IPS-20b (cell line): ENCODE measurements around the gene RSRC1.
"Not testable (repeated sequence)": the region's sequence is repeated elsewhere in the genome, so short reads cannot be mapped to it uniquely, and the experiment has no call there.

ENCODE experiments used
- H3K27ac ChIP-seq: one replicate; pipeline ENCODE4 v1.5.1; 2013; ENCODE audit warnings: low read length
- H3K27me3 ChIP-seq: 2 replicates; pipeline ENCODE4 v1.6.1; 2013; ENCODE audit warnings: mild to moderate bottlenecking, low read length, inconsistent platforms; ENCODE audit not compliant: insufficient read depth
- H3K36me3 ChIP-seq: 2 replicates; pipeline ENCODE4 v1.6.1; 2013; ENCODE audit warnings: low read depth, mild to moderate bottlenecking, inconsistent platforms, low read length, moderate library complexity; ENCODE audit not compliant: insufficient read depth
- H3K4me1 ChIP-seq: 2 replicates; pipeline ENCODE4 v1.6.1; 2013; ENCODE audit warnings: mild to moderate bottlenecking, control low read depth, inconsistent platforms, low read length, moderate library complexity; ENCODE audit not compliant: insufficient read depth
- H3K4me3 ChIP-seq: 2 replicates; pipeline ENCODE4 v1.5.1; 2013; ENCODE audit warnings: mild to moderate bottlenecking, low read length, inconsistent platforms
- H3K9ac ChIP-seq: 2 replicates; pipeline ENCODE4 v1.6.1; 2013; ENCODE audit warnings: low read depth, mild to moderate bottlenecking, inconsistent platforms, low read length, moderate library complexity
- H3K9me3 ChIP-seq: 2 replicates; pipeline ENCODE4 v1.6.1; 2013; ENCODE audit warnings: mild to moderate bottlenecking, low read depth, low read length, inconsistent platforms; ENCODE audit not compliant: insufficient read depth

The RSRC1 gene

DNA sequence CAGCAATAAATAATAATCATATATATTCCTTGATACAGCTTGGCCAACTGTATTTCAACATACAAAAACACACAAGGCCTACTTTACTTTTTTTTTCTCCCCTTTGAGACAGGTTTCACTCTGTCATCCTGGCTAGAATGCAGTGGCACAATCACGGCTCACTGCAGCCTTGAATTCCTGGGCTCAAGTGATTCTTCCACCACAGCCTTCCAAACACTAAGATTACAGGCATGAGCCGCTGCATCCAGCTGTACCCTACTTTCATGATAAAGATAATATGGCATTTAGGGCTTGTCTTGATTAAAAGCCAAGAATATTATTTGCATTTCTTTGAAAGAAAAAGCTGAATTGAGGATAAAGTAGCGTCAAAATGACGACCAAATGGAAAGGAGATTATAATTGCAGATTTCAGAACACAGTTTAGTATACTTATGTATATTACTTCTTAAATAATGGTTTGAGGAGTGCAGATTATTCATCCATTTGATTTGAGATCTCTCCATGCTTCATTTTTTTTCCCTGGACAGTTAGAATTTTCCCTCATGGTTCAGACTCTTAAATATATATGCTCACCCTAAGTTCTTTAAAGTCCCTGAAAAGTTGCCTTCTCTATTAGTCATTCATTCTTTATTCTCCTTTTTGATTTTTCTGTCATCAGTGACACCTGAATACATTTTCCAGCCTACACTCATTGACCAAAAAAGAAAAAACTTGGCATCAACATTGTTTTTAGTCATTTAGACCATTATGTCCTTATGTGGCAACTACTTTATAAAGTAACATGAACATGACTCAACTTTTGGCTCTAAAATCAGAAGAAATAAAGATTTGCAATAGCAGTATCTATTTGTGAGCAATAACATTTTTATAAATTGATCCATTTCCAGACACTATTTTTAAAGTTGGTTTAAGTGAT lies 412.6 kb downstream of the RSRC1 start:
- Histone ChIP-seq H3K27ac (no peak overlapping the region), H3K27me3 (no peaks in the 10 kb centered on the region), H3K36me3 (no peaks in the 10 kb centered on the region), H3K4me3 (no peak overlapping the region), H3K9me3 (peaks cover 2% of the 10 kb centered on the region; the same call in 1 of the 2 replicates), H3K9ac (no peak overlapping the region), H3K4me1 (no peaks in the 10 kb centered on the region)

DNA sequence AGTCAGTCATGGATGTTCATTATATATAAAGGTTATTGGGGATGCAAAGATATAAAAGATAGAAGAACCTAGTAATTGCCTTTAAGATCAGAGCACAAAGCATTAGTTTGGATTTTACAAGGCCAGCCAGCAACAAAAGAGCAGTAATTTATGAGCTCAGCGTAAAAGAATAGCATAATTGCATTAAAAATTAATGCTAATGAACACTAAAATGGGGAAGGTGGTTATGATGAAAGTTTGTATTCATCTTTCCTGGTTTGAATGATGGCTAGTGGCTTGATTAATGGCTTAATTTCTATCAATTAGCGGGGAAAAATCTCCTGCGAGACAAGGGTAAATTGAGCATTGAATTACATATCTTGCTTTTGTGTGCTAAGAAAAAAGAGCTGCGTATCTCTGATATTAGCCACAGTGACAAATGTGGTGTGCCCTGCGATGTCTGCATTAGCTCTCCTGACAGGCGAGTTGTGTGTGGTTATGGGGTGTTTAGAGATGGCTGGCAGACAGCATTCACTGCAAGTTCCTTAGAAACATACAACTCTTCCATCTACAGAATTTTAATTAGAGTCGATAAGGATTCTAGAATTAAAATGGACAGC lies 418.3 kb downstream of the RSRC1 start:
- H3K27me3 ChIP-seq = no peaks in the 10 kb centered on the region
- no peaks in the 10 kb centered on the region for H3K36me3 ChIP-seq
- H3K4me1 ChIP-seq = no peaks in the 10 kb centered on the region
- no peaks in the 10 kb centered on the region for H3K9me3 ChIP-seq
- H3K27ac ChIP-seq = no peak overlapping the region
- no peak overlapping the region for H3K4me3 ChIP-seq
- H3K9ac ChIP-seq = no peak overlapping the region

DNA sequence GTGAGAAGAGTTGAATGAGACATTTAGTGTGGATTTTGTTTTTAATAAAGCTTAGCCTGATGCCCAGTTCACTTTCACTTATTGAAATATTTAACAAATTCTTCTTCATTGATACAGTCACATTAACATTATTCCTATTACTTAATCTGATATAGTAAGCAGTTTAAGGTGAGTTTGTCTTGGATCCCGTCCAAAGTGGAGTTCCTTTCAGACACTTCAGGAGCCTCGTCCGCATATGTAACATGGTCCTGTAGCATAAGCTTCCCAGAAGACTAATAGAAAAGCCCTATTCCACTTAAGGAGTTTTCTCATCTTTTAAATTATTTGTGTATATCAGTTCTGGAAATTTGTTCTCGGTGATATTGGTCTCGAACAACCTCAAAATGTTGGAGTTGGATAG lies 421.4 kb downstream of the RSRC1 start:
- no peaks in the 10 kb centered on the region for H3K9me3 ChIP-seq
- H3K4me1 ChIP-seq = no peaks in the 10 kb centered on the region
- H3K27ac ChIP-seq = no peak overlapping the region
- H3K4me3 ChIP-seq = no peak overlapping the region
- no peaks in the 10 kb centered on the region for H3K36me3 ChIP-seq
- H3K27me3 ChIP-seq = no peaks in the 10 kb centered on the region
- H3K9ac ChIP-seq = no peak overlapping the region

DNA sequence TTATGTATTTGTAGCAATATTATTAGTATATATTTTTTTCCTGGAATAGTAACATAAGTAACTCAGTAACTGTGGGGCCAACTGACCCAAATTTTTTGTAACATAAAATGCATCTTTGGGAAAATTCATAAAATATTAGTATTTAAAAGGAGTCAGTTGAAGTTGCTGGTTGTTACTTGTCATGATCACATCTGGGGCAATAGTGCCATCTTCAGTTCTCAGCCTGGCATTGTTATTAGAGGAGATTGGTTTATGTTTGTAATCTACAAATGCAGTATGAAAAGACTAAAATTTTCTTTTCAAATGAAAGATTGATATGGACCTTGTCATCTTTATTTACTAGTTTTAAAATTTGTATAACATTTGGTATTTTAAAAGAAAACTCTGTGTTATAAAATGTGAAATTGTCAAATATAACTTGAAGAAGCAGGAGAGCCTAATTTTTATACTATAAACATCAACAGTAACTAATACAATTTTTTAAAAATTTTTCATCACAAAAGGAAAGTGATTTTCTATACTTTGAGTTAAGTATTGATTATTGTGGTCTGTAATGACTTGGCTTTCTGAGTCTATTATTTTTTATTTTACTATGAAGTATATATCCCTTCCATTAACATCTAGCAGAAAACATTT lies 422.3 kb downstream of the RSRC1 start:
- Histone ChIP-seq H3K9ac (no peak overlapping the region), H3K4me1 (no peaks in the 10 kb centered on the region), H3K36me3 (no peaks in the 10 kb centered on the region), H3K4me3 (no peak overlapping the region), H3K27ac (no peak overlapping the region), H3K27me3 (no peaks in the 10 kb centered on the region), H3K9me3 (no peaks in the 10 kb centered on the region)

DNA sequence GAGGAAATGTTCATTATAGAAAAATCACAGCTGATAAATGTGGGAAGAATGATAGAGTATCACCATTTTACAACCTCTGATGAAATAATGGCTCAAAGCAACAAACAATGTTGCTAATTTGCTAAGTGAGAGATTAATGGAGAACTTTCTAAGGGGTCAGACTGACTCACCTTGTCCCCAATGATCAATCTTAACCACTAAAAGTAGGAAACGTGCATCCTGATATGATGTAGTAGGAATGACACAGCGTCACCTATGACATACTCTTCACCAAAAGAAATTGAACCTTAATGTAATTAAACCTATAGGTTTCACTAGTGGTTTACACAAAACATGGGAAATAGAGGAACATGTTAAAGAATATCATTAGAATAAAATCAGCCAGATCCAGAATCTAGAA lies 426.0 kb downstream of the RSRC1 start:
- no peak overlapping the region for H3K4me3 ChIP-seq
- no peaks in the 10 kb centered on the region for H3K36me3 ChIP-seq
- H3K4me1 ChIP-seq = no peaks in the 10 kb centered on the region
- no peak overlapping the region for H3K27ac ChIP-seq
- no peaks in the 10 kb centered on the region for H3K27me3 ChIP-seq
- H3K9me3 ChIP-seq = no peaks in the 10 kb centered on the region
- no peak overlapping the region for H3K9ac ChIP-seq

DNA sequence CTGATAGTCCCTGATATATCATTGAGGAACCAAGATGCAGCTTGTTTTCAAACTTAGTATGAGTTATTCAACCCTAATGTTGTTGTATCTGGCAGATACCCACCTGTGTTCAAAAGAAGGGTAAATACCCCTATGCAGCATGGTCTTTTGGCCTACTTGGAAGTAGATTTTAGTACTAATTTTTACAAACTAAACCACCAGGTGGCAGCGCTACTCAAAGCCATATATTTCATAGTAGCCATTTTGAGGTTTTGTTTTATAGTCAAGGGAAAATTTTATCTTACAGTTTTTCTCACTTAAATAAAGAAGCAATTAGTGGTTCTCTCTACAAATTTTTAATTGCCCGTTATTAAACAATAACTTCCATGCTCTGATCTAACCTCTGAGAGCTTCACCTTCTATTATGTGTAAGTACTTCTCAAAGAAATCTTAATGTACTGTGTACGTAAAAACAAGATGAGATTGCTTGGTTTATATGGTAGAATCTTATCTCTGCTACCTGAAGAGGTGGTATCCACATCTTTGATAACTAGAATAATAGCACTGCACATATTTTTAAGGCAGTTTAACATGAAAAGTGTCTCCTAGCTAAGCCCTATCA lies 429.6 kb downstream of the RSRC1 start:
- H3K4me3 ChIP-seq = no peak overlapping the region
- no peaks in the 10 kb centered on the region for H3K9me3 ChIP-seq
- H3K36me3 ChIP-seq = no peaks in the 10 kb centered on the region
- H3K4me1 ChIP-seq = no peaks in the 10 kb centered on the region
- no peaks in the 10 kb centered on the region for H3K27me3 ChIP-seq
- H3K9ac ChIP-seq = no peak overlapping the region
- H3K27ac ChIP-seq = no peak overlapping the region

DNA sequence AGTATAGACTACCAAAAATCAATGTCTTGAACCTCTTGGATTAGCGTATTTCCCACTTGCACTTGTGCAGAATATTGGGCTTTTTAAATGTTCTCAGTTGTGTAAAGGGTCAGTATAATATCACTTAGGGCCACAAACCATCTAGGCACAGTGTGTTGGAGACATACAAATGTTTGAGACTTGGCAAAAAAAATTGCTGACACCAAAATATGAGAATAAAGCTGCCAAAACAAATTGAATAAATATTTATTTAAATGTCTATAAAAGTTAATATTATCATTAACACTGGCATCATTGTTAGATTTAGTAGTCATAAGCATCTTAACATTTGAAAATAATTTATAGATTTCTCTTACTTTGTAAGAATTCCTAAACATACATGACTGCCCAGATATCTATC lies 430.2 kb downstream of the RSRC1 start:
- Histone ChIP-seq H3K36me3 (no peaks in the 10 kb centered on the region), H3K27ac (no peak overlapping the region), H3K4me1 (no peaks in the 10 kb centered on the region), H3K9me3 (no peaks in the 10 kb centered on the region), H3K27me3 (no peaks in the 10 kb centered on the region), H3K4me3 (no peak overlapping the region), H3K9ac (no peak overlapping the region)

DNA sequence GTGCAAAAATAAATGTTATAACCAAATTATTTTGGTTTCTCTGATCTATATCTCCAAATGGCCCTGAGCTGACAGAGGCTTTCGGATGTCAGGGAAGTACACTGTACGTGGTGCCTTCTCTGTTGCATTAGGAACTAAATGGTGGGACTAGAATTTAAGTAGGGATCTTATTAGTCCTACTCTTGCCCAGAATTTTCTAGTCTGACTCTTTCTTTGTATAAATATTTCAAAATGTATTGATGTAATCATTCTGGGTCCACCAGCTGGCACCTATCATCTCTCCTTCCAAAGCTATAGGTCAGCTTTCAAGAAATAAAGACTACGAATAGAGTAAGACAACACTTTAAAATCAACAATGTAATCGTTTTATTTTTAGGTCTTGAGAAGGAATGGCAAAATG lies 438.8 kb downstream of the RSRC1 start:
- Histone ChIP-seq H3K4me1 (no peaks in the 10 kb centered on the region), H3K27me3 (no peaks in the 10 kb centered on the region), H3K4me3 (no peak overlapping the region), H3K9ac (no peak overlapping the region), H3K9me3 (no peaks in the 10 kb centered on the region), H3K36me3 (no peaks in the 10 kb centered on the region), H3K27ac (no peak overlapping the region)

DNA sequence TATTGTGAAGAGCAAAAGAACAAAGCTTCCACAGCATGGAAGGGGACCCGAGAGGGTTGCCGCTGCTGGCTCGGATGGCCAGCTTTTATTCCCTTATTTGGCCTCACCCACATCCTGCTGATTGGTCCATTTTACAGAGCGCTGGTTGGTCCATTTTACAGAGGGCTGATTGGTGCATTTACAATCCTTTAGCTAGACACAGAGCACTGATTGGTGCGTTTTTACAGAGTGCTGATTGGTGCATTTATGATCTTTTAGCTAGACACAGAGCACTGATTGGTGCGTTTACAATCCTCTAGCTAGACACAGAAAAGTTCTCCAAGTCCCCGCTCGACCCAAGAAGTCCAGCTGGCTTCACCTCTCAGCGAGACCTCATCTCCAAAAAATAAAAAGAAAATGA lies 440.0 kb downstream of the RSRC1 start:
- H3K27ac ChIP-seq, H3K4me3 ChIP-seq, H3K4me1 ChIP-seq, H3K9me3 ChIP-seq, H3K9ac ChIP-seq, H3K27me3 ChIP-seq, H3K36me3 ChIP-seq: not testable (repeated sequence)

DNA sequence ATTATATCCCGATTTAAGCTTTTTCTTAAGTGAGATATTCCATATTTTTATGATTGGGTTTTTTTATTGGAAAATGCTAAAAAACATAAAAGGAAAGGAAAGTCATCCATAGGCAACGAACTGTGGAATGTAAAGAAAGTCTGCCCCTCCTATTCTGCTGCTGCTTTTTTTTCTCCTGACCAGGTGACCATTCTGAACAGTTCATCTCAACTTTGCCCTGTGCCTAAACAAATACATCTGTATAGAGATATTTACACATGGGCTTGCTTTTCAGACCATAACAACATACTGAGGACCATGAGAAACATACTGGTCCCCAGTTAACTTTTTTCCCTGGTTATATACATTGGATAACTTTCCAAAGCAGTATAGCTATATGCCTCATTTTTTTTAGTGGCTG lies 442.2 kb downstream of the RSRC1 start:
- no peaks in the 10 kb centered on the region for H3K36me3 ChIP-seq
- no peaks in the 10 kb centered on the region for H3K9me3 ChIP-seq
- no peak overlapping the region for H3K4me3 ChIP-seq
- no peak overlapping the region for H3K9ac ChIP-seq
- no peaks in the 10 kb centered on the region for H3K27me3 ChIP-seq
- no peaks in the 10 kb centered on the region for H3K4me1 ChIP-seq
- H3K27ac ChIP-seq = no peak overlapping the region

DNA sequence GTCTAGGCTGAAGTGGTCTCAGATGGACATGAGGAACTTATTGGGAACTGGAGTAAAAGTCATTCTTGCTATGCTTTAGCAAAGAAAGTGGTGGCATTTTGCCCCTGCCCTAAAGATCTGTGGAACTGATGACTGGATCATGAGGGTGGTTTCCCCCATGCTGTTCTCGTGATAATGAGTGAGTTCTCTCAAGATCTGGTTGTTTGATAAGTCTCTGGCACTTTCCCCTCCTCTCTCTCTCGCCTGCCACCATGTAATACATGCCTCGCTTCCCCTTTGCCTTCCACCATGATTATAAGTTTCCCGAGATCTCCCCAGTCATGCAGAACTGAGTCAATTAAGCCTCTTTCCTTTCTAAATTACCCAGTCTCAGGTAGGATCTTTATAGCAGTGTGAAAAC lies 449.6 kb downstream of the RSRC1 start:
- Histone ChIP-seq H3K27me3 (no peaks in the 10 kb centered on the region), H3K9me3 (no peaks in the 10 kb centered on the region), H3K9ac (no peak overlapping the region), H3K27ac (no peak overlapping the region), H3K36me3 (no peaks in the 10 kb centered on the region), H3K4me3 (no peak overlapping the region), H3K4me1 (no peaks in the 10 kb centered on the region)
